HG03521 (cell line): ENCODE results near the gene ZNRF1.
A peak's percentile ranks its signal among the peaks of the same experiment; 100 is the strongest.
"Not testable (repeated sequence)": the region's sequence is repeated elsewhere in the genome, so short reads cannot be mapped to it uniquely, and the experiment has no call there.

Source experiments
- ATAC-seq: cut with Tn5 transposase; IDR thresholded peaks from one replicate; pipeline ENCODE4 v1.9.1; 2021; ENCODE audit warnings: mild to moderate bottlenecking, moderate library complexity; ENCODE audit not compliant: unreplicated experiment

ZNRF1 gene

DNA sequence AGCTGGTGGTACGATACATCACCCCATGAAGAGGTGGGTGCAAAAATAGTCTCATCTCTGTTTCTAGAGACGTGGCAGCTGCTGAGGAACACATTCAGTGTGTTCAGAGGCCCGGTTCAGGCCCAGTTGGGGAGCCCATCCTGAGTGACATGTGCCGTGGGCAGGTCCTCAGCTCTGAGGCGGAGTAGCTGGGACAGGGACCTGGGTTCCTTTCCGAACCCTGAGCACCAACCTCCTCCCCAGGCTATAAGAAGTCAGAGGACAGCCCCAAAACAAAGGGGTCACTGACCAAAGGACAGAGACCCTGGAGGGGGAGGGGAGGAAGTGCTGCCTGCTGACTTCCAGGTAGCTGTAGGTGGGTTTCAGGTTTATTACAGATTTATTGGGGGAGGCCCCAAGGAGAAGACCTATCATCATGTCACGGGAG is 112.7 kb downstream of the ZNRF1 start:
- no peak for ATAC-seq

DNA sequence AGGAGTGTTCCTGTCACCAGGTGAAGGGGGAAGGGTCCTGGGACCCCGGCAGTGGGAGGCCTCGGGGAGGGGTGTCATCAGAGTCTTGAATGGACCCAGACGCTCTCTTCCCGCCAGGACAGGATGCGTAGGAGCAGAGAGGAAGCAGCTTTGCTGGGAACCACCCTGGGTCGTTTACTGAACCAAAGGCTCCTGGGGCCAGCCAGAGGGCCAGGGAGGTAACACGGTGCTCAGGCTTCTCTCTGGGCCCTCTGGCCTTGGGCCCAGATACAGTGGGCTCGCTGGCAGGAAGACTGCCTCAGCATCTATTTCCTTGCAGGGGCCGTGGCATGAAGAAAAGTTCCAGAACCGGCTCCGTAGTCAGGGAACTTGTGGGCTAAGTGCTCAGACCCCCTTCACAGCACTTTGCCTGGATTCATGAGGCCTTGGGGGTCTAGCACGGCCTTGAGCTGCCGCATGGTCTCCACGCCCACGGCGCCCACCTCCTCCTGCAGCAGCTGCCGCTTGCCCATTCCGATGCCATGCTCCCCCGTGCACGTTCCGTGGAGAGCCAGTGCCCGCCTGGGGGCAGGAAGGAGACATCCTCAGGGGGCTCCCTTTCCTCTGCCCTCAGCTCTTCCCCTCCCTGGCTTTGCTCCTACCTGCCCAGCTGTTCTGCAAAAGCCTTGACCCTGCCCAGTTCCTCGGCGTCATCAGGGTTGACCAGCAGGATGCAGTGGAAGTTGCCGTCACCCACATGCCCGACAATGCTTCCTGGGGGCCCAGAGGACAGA is 113.3 kb downstream of the ZNRF1 start:
- no peak for ATAC-seq

DNA sequence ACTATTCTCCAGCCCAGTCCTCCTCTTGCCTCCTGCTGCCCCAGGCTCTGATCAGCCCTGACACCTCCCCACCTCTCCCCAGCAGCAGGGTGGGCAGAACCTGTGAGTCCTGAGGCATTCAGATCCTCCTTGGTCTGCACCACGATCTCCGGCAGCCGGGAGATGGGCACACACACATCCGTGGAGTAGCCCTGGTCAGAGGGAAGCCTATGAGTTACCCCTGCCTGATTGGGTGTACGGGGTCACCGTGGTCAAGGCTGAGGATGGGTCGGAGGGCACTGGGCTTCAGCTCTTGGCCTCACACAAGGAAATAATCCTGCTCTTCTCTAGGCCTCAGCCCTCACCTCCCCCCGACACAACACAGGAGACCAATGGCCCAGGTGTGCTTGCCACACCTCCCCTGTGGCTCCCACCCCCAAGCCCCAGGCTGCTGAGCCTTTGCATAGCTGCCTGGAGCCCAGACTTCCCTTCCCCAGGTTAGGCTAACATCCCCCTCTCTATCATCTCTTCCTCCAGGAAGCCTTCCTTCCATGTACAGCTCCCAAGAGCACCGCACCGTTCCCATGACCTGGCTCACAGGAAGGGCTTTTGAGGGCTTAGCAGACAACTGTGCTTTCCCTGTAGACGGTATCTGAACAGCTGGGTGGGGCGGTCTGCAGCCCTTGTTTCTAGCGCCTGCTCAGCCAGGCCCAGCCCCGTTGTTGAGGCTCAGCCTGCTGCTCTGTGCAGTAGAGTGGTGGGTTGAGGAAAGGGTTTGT is 114.1 kb downstream of the ZNRF1 start:
- no peak for ATAC-seq

DNA sequence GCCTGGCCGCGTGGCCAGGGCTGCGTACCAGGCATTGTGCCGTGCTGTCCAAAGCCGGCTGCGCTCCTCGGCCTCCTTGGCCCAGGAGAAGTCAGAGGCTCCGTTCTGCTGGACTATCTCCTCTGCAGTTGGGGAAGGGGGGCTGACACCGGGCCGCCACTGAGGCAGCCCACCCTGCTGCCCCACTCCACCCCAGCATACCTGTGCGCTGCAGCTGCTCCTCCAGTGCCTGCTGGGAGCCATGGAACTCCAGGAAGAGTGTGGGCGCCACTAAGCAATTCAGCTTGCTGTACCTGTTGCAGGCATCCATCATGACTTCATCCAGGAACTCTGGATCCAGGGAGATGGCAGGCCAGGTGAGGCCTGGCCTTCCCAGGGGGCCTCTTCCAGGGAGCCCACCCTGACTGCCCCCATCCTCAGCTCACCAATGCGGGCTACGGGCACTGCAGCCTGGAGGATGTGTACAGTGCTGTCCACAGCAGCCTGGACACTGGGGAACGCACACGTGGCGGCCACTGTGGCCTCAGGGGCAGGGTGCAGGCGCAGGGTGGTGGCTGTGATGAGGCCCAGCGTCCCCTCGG is 114.8 kb downstream of the ZNRF1 start:
- no peak for ATAC-seq

DNA sequence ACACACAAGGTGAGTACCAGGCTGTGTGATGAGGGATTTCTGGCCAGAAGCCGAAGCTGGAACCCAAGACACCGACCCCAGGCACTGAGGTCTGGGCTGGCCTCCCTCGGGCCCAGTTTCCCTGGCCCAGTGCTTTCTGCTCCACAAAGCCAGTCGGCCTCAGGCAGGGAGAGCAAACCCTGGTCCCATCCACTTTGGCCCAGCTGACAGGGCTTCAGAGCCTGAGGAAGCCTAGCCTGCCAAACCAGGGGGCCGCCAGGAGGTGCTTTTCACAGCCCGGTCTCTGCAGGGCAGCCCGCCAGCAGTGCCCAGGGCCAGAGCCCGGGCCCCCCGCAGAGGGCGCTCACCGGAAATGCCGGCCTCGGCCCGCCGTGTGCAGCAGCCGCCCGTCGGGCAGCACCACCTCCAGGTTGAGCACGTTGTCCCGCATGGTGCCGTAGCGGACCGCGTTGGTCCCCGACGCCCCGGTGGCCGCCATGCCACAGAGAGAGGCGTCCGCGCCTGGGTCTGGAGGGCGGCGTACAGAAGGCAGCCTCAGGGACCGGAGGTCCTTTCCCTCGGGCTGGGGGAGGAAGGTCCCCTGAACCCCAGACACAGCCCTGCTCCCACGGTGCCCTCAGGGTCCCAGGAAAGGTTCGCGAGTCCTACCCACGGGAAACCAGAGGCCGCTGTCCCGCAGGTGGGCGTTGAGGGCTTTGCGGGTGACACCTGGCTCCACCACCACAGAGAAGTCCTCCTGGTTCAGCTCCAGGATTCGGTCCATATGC is 115.5 kb downstream of the ZNRF1 start:
- ATAC-seq = no peak

- ATAC-seq = no peak
These were observed 116.4 kb downstream of the ZNRF1 start for GRCh38 chr16:75114946-75115825.

- ATAC-seq = peak; percentile 71
These were observed 117.5 kb downstream of the ZNRF1 start, which contains the start of gene LDHD for GRCh38 chr16:75116081-75116910. Gene LDHD, minus strand, starts transcription at chr16:75116780. Its CDS starts 60 bp downstream, at chr16:75116720.

- no peak for ATAC-seq
These were observed 118.1 kb downstream of the ZNRF1 start for GRCh38 chr16:75116911-75117245.

GRCh38 chr16:75118943-75119539 is 120.2 kb downstream of the ZNRF1 start:
- ATAC-seq = no peak

DNA sequence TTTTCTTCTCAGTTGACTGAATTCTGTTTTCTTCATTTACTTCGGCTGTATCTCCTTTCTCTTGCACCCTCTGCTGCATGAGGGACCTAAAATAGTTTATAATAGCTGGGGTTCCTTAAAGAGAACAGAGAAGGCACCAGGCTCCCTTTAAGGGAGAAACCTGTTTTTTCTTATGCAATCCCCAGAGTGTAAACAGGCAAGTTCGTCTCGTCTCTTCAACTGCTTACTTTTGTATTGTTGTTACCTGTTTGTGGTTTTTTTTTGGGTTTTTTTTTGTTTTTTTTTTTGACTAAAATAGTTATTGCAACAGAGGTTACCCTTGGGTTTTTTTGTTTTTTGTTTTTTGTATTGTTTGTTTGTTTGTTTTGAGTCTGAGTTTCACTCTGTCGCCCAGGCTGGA is 121.4 kb downstream of the ZNRF1 start:
- ATAC-seq = no peak

DNA sequence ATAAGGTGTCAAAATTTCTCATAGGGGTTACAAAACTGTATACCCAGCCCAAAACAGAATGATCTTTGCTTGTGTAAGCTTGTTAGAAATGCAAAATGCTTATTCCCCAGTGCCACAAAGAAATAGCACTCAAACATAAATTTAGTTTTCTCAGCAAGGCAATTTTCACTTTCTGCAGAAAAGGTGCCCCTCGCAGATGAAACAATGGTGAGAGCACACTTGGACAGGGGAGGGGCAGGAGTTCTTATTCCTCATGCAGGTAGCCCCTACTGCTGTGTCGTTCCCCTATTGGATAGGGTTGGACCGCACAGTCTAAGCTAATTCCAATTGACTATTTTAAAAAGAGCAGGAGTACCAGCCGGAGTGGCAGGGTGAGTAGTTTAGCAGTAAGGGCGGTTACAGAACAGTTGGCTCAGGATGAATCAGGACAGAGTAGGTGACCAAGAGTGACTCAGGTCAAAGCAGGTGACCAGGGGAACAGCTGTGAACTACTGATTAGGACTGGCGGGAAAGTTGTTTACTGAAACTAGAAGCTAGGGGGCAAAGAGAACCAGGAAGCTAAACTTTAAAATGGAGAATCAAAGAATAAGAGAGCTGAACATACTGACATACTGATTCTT is 123.2 kb downstream of the ZNRF1 start:
- ATAC-seq = no peak

DNA sequence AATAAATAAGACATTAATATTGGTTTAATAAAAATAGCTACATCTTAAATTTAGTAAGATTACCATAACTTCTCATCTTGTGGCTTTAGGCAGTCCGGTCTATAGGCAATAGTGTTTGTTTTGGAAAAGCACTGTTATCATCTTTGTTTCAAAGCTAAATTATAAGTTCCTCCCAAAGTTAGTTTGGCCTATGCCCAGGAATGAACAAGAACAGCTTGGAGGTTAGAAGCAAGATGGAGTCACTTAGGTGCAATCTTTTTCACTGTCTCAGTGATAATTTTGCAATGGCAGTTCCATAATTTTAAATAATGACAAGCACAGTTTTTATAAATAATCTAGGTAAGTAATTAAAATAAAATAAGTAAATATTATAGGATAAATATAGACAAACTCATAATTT is 123.8 kb downstream of the ZNRF1 start:
- ATAC-seq = no peak

DNA sequence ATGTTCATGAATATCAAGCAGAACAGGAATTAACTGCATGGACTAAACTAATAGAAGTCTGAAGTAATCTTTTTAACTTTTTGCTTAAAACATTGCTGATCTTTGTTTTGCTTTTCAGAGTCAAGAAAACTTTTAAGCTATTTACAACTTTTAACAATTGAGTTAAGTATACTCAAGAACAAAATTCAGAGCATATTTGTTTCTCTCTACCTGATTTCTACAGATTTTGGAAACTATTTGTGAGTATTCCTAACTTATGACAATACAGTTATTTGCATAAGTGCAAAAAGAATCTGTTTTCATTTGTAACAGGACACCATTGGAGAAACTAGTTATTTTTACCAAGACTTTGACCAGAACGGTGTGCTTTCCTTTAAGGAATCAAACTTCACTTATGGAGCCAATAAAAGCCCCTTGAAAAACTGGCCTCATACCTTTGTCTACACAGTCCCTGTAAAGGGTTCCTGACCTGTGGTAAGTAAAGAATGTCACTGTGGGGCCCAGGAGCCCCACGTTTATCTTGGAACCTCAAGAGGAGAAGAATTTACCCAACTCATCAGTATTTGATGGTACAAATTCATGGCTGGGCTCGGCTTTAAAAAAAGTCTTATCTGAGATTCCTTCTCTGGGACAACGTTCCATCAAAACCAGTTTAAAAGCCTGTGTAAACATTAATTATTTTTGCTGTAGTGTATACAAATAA is 129.0 kb downstream of the ZNRF1 start:
- no peak for ATAC-seq

- not testable (repeated sequence) for ATAC-seq
These were observed 130.8 kb downstream of the ZNRF1 start for GRCh38 chr16:75129421-75130149.

GRCh38 chr16:75130150-75130771 is 131.4 kb downstream of the ZNRF1 start:
- no peak for ATAC-seq

DNA sequence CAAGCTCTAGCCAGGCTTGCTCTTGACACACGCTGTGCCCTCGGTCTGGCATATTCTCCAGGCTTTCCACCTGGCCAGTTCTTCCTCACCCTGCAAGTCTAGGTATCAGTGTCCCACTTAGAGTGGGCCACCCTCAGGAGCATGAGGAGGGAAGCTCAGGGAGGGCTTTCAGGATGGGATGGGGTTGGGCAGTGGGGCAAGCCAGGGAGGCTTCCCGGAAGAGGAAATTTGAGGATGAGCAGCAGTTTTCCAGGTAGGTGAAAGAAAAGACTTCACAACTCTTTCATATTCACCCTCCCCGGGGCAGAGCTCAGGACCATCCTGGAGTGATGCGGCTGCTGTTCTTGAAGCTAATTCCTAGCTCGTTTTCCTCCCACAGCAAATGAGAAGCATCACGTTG is 132.3 kb downstream of the ZNRF1 start:
- ATAC-seq = no peak

DNA sequence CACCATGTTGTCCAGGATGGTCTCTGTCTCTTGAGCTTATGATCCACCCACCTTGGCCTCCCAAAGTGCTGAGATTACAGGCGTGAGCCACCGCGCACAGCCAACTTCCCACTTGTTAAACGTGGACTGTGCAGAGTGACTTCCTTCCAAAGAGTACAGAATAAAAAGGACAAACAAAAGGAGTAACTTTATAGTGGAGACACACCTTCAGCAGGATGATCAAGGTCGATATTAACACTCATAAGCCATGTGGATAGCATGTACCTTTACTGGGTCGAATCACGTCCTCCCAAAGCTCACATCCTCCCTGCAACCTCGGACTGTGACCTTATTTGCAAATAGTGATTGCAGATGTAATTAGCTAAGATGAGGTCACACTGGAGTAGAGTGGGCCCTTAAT is 139.4 kb downstream of the ZNRF1 start:
- ATAC-seq = no peak
